COLO668 (cell line): ENCODE data around the gene MSRB1.

Source experiments
- DNase-seq: peaks from one replicate; lab custom pipeline; 2025; ENCODE audit not compliant: unreplicated experiment; lab: John Stamatoyannopoulos, UW

The MSRB1 gene

GRCh38 chr16:1979271-1980029 lies 36.5 kb upstream of the MSRB1 start:
- no peak for DNase-seq

GRCh38 chr16:1978476-1979120 lies 35.6 kb upstream of the MSRB1 start:
- no peak for DNase-seq

GRCh38 chr16:1977875-1978268 lies 34.9 kb upstream of the MSRB1 start:
- no peak for DNase-seq

- DNase-seq: no peak
Observed at GRCh38 chr16:1976951-1977874, 34.2 kb upstream of the MSRB1 start.

GRCh38 chr16:1976216-1976520 lies 33.2 kb upstream of the MSRB1 start:
- DNase-seq: no peak

GRCh38 chr16:1975432-1976215 lies 32.6 kb upstream of the MSRB1 start:
- DNase-seq: no peak

- no peak for DNase-seq
Observed at GRCh38 chr16:1974157-1975070, 31.4 kb upstream of the MSRB1 start.

- no peak for DNase-seq
Observed at GRCh38 chr16:1973461-1974156, 30.6 kb upstream of the MSRB1 start.

GRCh38 chr16:1972490-1972877 lies 29.5 kb upstream of the MSRB1 start:
- peak; percentile 26 for DNase-seq

- peak; percentile 95 for DNase-seq
Observed at GRCh38 chr16:1971796-1972489, 28.9 kb upstream of the MSRB1 start, which contains the start of gene TBL3. Gene TBL3, plus strand, starts transcription at chr16:1972053. Its CDS starts 112 bp downstream, at chr16:1972165.

GRCh38 chr16:1968146-1968953 lies 25.4 kb upstream of the MSRB1 start:
- DNase-seq: no peak

- no peak for DNase-seq
Observed at GRCh38 chr16:1966460-1966859, 23.5 kb upstream of the MSRB1 start, which contains the start of gene RNF151. Gene RNF151, plus strand, starts transcription at chr16:1966856. Its CDS starts 26 bp downstream, at chr16:1966882.

- peak; percentile 26 for DNase-seq
Observed at GRCh38 chr16:1965396-1966001, 22.5 kb upstream of the MSRB1 start.

GRCh38 chr16:1964506-1965395 lies 21.8 kb upstream of the MSRB1 start, which contains the start of gene RPS2:
Gene RPS2, minus strand, starts transcription at chr16:1964826. Its CDS starts 201 bp downstream, at chr16:1964625.
- peak; percentile 99 for DNase-seq

GRCh38 chr16:1963806-1964505 lies 21.0 kb upstream of the MSRB1 start:
- peak; percentile 63 for DNase-seq
